Endothelial cell (in vitro differentiated cells): ENCODE data around the gene NLK. TPM values are rescaled to one million over a fixed set of nuclear protein-coding genes. Genes with fewer than 3 reads are reported as not detected.

Experiments used
- DNase-seq: peaks from one replicate; pipeline ENCODE4 v3.0.0; 2021; ENCODE audit warnings: low spot score
- H3K27ac Mint-ChIP-seq: one replicate; pipeline ENCODE4 v1.8.0; 2021; ENCODE audit warnings: mixed read lengths, inconsistent platforms; ENCODE audit not compliant: unreplicated experiment
- H3K27me3 Mint-ChIP-seq: one replicate; pipeline ENCODE4 v1.8.0; 2021; ENCODE audit warnings: mild to moderate bottlenecking, moderate library complexity, mixed read lengths, inconsistent platforms; ENCODE audit not compliant: unreplicated experiment
- H3K36me3 Mint-ChIP-seq: one replicate; pipeline ENCODE4 v1.8.0; 2021; ENCODE audit warnings: mild to moderate bottlenecking, low read depth, mixed read lengths, inconsistent platforms; ENCODE audit not compliant: unreplicated experiment
- H3K4me1 Mint-ChIP-seq: one replicate; pipeline ENCODE4 v1.8.0; 2021; ENCODE audit warnings: mild to moderate bottlenecking, mixed read lengths, inconsistent platforms; ENCODE audit not compliant: unreplicated experiment
- H3K4me3 Mint-ChIP-seq: one replicate; pipeline ENCODE4 v1.8.0; 2021; ENCODE audit warnings: mild to moderate bottlenecking, mixed read lengths, inconsistent platforms; ENCODE audit not compliant: unreplicated experiment
- H3K9me3 Mint-ChIP-seq: one replicate; pipeline ENCODE4 v1.8.0; 2021; ENCODE audit warnings: mixed read lengths, inconsistent platforms; ENCODE audit not compliant: unreplicated experiment
- CTCF ChIP-seq: fragments of 200-600 bp; sonication (generic); IDR thresholded peaks from one replicate; pipeline ENCODE4 v1.5.0; 2021; ENCODE audit warnings: antibody characterized with exemption; ENCODE audit not compliant: unreplicated experiment
- total RNA-seq: library from RNA; stranded (reverse); fragmentation: NEBNext Ultra II Directional; extraction: Animal tissue kit (Norgen Biotek cat#: 25700); gene quantifications from one replicate; pipeline ENCODE4 v1.2.1, GENCODE V29; 2021; ENCODE audit not compliant: unreplicated experiment

NLK gene
- total RNA-seq, 1 donor from 2014 or later = 53.7 TPM

GRCh38 chr17:28112606-28113005 is 70.1 kb downstream of the NLK start:
- Mint-ChIP-seq H3K27ac (no peak overlapping the region), H3K4me1 (peaks cover 39% of the 10 kb centered on the region), H3K4me3 (no peak overlapping the region), H3K36me3 (peaks cover 7% of the 10 kb centered on the region), H3K27me3 (peaks cover 2% of the 10 kb centered on the region), H3K9me3 (no peaks in the 10 kb centered on the region)
- no peak for DNase-seq
- no peak for TF ChIP-seq CTCF

DNA sequence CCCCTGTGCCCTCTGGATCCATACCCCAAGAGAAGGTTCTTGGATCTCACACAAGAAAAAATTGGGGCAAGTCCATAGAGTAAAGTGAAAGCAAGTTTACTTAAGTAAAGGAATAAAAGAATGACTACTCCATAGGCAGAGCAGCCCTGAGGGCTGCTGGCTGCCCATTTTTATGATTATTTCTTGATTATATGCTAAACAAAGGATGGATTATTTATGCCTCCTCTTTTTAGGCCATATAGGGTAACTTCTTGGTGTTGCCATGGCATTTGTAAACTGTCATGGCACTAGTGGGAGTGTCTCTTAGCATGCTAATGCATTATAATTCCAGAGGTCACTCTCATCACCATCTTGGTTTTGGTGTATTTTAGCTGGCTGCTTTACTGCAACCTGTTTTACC is 70.8 kb downstream of the NLK start:
- Mint-ChIP-seq H3K4me3 (no peak overlapping the region), H3K27me3 (peaks cover 2% of the 10 kb centered on the region), H3K9me3 (no peaks in the 10 kb centered on the region), H3K36me3 (peaks cover 7% of the 10 kb centered on the region), H3K4me1 (peaks cover 40% of the 10 kb centered on the region), H3K27ac (no peak overlapping the region)
- DNase-seq = no peak
- no peak for TF ChIP-seq CTCF

- Mint-ChIP-seq H3K36me3 (no peaks in the 10 kb centered on the region), H3K4me1 (peaks cover 45% of the 10 kb centered on the region), H3K9me3 (no peaks in the 10 kb centered on the region), H3K27me3 (peaks cover 3% of the 10 kb centered on the region), H3K27ac (no peak overlapping the region), H3K4me3 (no peak overlapping the region)
- no peak for DNase-seq
- TF ChIP-seq CTCF = no peak
Observed at GRCh38 chr17:28115046-28115445, 72.6 kb downstream of the NLK start.

GRCh38 chr17:28117304-28117703 is 74.8 kb downstream of the NLK start:
- Mint-ChIP-seq H3K4me1 (peaks cover 32% of the 10 kb centered on the region), H3K36me3 (no peaks in the 10 kb centered on the region), H3K27ac (no peak overlapping the region), H3K4me3 (no peak overlapping the region), H3K27me3 (peaks cover 2% of the 10 kb centered on the region), H3K9me3 (no peaks in the 10 kb centered on the region)
- no peak for DNase-seq
- TF ChIP-seq CTCF = no peak

DNA sequence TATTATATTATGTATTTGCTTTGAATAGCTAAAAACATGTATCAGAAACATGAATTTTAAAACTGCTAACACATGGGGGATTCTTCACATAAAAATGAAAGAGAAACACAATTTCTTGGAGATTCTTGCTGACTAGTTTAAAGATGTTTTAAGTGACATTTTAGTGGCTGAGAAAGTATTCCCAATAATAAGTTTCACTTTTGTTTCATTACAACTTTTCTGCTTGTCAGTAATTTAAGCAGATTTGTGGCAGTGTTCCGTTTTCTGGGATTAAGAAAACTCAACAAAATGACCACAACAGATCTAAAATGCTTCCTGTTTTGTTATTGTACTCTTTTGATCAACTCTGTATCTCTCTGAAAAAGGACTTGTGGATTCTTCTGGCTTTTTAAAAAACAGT is 75.9 kb downstream of the NLK start:
- Mint-ChIP-seq H3K27me3 (peaks cover 4% of the 10 kb centered on the region), H3K36me3 (peaks cover 6% of the 10 kb centered on the region), H3K4me3 (no peak overlapping the region), H3K27ac (no peak overlapping the region), H3K4me1 (peaks cover 24% of the 10 kb centered on the region), H3K9me3 (no peaks in the 10 kb centered on the region)
- DNase-seq = no peak
- no peak for TF ChIP-seq CTCF
